Neural cell (in vitro differentiated cells): ENCODE results near the gene PLA2G4E. TPM values are rescaled to one million over a fixed set of nuclear protein-coding genes. Genes with fewer than 3 reads are reported as not detected.

ENCODE experiments used
- H2AFZ ChIP-seq: fragments of 200-600, 300-800 bp; sonication (generic), shearing (Covaris generic); 2 replicates; pipeline ENCODE4 v1.6.0; 2014; ENCODE audit warnings: low read depth, mild to moderate bottlenecking, antibody characterized with exemption, low read length, moderate library complexity
- H3F3A ChIP-seq: fragments of 200-600 bp; shearing (Covaris generic); 2 replicates; pipeline ENCODE4 v1.6.1; 2016; ENCODE audit warnings: mild to moderate bottlenecking, moderate library complexity, mixed read lengths, antibody characterized with exemption, low read length; ENCODE audit not compliant: insufficient read depth, poor library complexity, severe bottlenecking
- H3K27ac ChIP-seq: fragments of 200-600, 300-800 bp; sonication (generic), shearing (Covaris generic); 2 replicates; pipeline ENCODE4 v1.5.1; 2014; ENCODE audit warnings: mild to moderate bottlenecking, low read length, moderate library complexity
- H3K27me3 ChIP-seq: fragments of 300-800, 200-600 bp; sonication (generic), shearing (Covaris generic); 2 replicates; pipeline ENCODE4 v1.6.0; 2014; ENCODE audit warnings: mild to moderate bottlenecking, low read depth, low read length, moderate library complexity; ENCODE audit not compliant: insufficient read depth
- H3K36me3 ChIP-seq: fragments of 300-800, 200-600 bp; sonication (generic), shearing (Covaris generic); 2 replicates; pipeline ENCODE4 v1.5.1; 2014; ENCODE audit warnings: mild to moderate bottlenecking, antibody characterized with exemption, low read length, moderate library complexity; ENCODE audit not compliant: insufficient read depth
- H3K4me2 ChIP-seq: fragments of 300-800, 200-600 bp; sonication (generic), shearing (Covaris generic); 2 replicates; pipeline ENCODE4 v1.6.0; 2014; ENCODE audit warnings: mild to moderate bottlenecking, low read length
- H3K4me3 ChIP-seq: fragments of 300-800, 200-600 bp; sonication (generic), shearing (Covaris generic); 2 replicates; pipeline ENCODE4 v1.5.1; 2014; ENCODE audit warnings: mild to moderate bottlenecking, low read length, moderate library complexity
- H3K79me2 ChIP-seq: fragments of 200-600 bp; shearing (Covaris generic); replicated peaks from 2 replicates; pipeline ENCODE4 v1.6.0; 2014; ENCODE audit warnings: mild to moderate bottlenecking, low read length, moderate library complexity; ENCODE audit not compliant: insufficient read depth
- H3K9ac ChIP-seq: fragments of 300-800, 200-600 bp; sonication (generic), shearing (Covaris generic); 2 replicates; pipeline ENCODE4 v1.6.1; 2016; ENCODE audit warnings: mild to moderate bottlenecking, low read length, mixed read lengths
- H3K9me2 ChIP-seq: fragments of 200-600 bp; shearing (Covaris generic); 2 replicates; pipeline ENCODE4 v1.6.1; 2016; ENCODE audit warnings: mild to moderate bottlenecking, low read length, mixed read lengths; ENCODE audit not compliant: insufficient read depth
- H3K9me3 ChIP-seq: fragments of 200-600, 300-800 bp; sonication (generic), shearing (Covaris generic); 2 replicates; pipeline ENCODE4 v1.6.1; 2016; ENCODE audit warnings: mild to moderate bottlenecking, mixed run types, low read length, moderate library complexity, mixed read lengths
- H4K20me1 ChIP-seq: fragments of 200-600 bp; shearing (Covaris generic); 2 replicates; pipeline ENCODE4 v1.6.1; 2016; ENCODE audit warnings: mild to moderate bottlenecking, mixed run types; ENCODE audit not compliant: insufficient read depth
- EZH2 ChIP-seq: fragments of 200-600, 300-800 bp; shearing (Covaris generic), sonication (generic); IDR thresholded peaks from 2 replicates; pipeline ENCODE4 v1.6.1; 2014; ENCODE audit warnings: antibody characterized with exemption, low read length, borderline replicate concordance, mild to moderate bottlenecking; ENCODE audit not compliant: insufficient read depth, poor library complexity, severe bottlenecking
- MXI1 ChIP-seq: fragments of 450-650 bp; conservative IDR thresholded peaks from 2 replicates; pipeline ENCODE4 v1.6.1; 2014; ENCODE audit warnings: antibody characterized with exemption, mild to moderate bottlenecking; ENCODE audit not compliant: poor library complexity, severe bottlenecking
- POLR2AphosphoS5 ChIP-seq: IDR thresholded peaks from 2 replicates; pipeline ENCODE4 v1.6.1; 2012
- SMC3 ChIP-seq: fragments of 450-650 bp; conservative IDR thresholded peaks from 2 replicates; pipeline ENCODE4 v1.6.1; 2014; ENCODE audit warnings: antibody characterized with exemption, mild to moderate bottlenecking, moderate library complexity; ENCODE audit not compliant: poor library complexity
- TAF1 ChIP-seq: IDR thresholded peaks from 2 replicates; pipeline ENCODE4 v1.6.1; 2012; ENCODE audit warnings: low read depth
- polyA plus RNA-seq: library from polyadenylated mRNA; depleted of rRNA; stranded (reverse); fragments of >200 nt; gene quantifications from 2 replicates; pipeline ENCODE4 v1.2.3, GENCODE V29; 2014
- TF ChIP-seq, protein P1 (sequence below): fragments of 450-650 bp; IDR thresholded peaks from 2 replicates; pipeline ENCODE4 v1.5.1; 2014; ENCODE audit warnings: antibody characterized with exemption, mild to moderate bottlenecking, moderate library complexity; ENCODE audit not compliant: poor library complexity, severe bottlenecking
- TF ChIP-seq, protein P2 (sequence below): IDR thresholded peaks from 2 replicates; pipeline ENCODE4 v1.6.1; 2012; ENCODE audit warnings: borderline replicate concordance

The PLA2G4E gene
- polyA plus RNA-seq, 1 donor from 2014 or later, result not detected

DNA sequence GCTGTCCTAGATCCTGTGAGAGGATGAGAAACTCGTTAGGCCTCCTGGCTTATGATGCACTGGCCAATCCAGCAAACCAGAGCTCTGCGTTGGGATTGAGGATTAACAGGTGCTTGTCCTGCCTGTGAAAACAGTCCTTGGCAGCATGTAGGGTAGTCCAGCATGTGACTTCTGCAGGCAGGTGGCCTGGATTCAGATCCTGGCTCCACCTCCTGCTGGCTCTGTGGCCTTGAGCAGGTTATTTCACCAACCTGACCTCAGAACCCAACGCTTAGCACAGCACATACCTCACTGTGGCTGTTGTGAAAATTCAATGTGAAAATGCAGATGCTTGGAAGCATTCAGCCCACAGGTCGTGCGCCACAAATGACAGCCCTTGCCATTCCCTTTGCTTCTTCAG lies 40.0 kb upstream of the PLA2G4E start:
- no peaks in the 10 kb centered on the region for H3K79me2 ChIP-seq
- H3K9me2 ChIP-seq, result no peaks in the 10 kb centered on the region
- H3K4me2 ChIP-seq, result no peak overlapping the region
- TF ChIP-seq TAF1 (no peak), POLR2AphosphoS5 (no peak), EZH2 (no peak), MXI1 (no peak)
- no peak overlapping the region for H3K27ac ChIP-seq
- no peaks in the 10 kb centered on the region for H4K20me1 ChIP-seq
- H3K9me3 ChIP-seq, result no peaks in the 10 kb centered on the region
- no peaks in the 10 kb centered on the region for H3F3A ChIP-seq
- no peak overlapping the region for H3K4me3 ChIP-seq
- H3K9ac ChIP-seq, result no peak overlapping the region
- no peaks in the 10 kb centered on the region for H3K36me3 ChIP-seq
- peaks cover 4% of the 10 kb centered on the region for H3K27me3 ChIP-seq
- H2AFZ ChIP-seq, result no peak overlapping the region

DNA sequence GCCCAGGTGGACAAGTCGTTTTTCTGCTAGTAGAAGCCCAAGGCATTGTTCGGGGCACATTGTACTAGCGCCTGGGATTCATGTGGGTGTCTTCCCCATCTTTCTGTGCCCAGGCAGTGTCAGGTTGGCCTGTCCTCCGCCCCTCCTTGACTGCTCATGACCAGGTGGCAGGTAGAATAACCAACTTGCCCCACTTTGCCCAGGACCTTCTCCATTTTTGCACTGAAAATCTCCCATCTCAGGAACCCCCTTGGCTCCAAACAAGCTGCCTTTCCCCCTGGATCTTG lies 39.6 kb upstream of the PLA2G4E start:
- H3K79me2 ChIP-seq, result no peaks in the 10 kb centered on the region
- H3K9me3 ChIP-seq, result no peaks in the 10 kb centered on the region
- no peak overlapping the region for H2AFZ ChIP-seq
- H3K36me3 ChIP-seq, result no peaks in the 10 kb centered on the region
- no peaks in the 10 kb centered on the region for H4K20me1 ChIP-seq
- H3F3A ChIP-seq, result no peaks in the 10 kb centered on the region
- no peak overlapping the region for H3K27ac ChIP-seq
- no peak overlapping the region for H3K4me3 ChIP-seq
- H3K9me2 ChIP-seq, result no peaks in the 10 kb centered on the region
- H3K9ac ChIP-seq, result no peak overlapping the region
- TF ChIP-seq SMC3, result no peak
- H3K4me2 ChIP-seq, result no peak overlapping the region
- H3K27me3 ChIP-seq, result peaks cover 4% of the 10 kb centered on the region

DNA sequence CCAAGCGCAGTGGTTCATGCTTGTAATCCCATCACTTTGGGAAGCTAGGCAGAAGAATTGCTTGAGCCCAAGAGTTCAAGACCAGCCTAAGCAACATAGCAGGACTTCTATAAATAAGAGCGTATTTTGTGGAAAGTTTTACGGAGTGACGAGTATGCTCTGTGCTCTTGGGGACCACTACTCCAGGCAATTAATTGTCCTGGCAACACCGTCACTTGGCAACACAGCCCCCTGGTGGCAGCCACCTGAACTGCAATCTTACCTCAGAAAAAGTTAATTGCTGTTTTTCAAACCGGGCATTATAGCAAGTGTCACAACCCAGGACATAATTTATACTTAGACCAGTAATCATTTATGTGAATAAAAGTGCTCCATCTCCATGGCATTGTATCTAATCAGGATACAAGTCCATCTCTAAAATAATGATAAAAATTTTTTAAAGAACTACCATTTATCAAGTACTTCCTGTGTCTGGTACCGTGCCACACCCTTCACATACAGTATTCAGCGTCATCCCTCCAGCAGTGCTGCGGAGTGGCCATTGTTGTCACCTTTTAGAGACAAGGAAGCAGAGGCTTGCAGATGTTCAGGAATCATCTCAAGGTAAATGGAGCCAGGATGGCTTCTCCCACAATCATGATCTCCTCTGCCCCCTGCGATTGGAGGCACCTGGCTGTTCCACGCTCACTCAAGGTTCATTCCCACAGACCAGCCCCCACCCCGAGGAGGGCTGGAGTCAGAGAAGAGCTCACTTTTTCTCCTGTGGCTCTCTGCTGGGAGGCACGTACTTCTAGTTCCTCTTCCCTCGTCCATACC lies 39.0 kb upstream of the PLA2G4E start:
- Histone ChIP-seq H3K79me2 (no peaks in the 10 kb centered on the region), H3K9me2 (no peaks in the 10 kb centered on the region), H3K27ac (no peak overlapping the region), H3F3A (no peaks in the 10 kb centered on the region), H3K4me2 (no peak overlapping the region), H3K36me3 (no peaks in the 10 kb centered on the region), H3K27me3 (peaks cover 4% of the 10 kb centered on the region), H3K9me3 (no peaks in the 10 kb centered on the region), H3K4me3 (no peak overlapping the region), H2AFZ (no peak overlapping the region), H4K20me1 (no peaks in the 10 kb centered on the region), H3K9ac (no peak overlapping the region)
- no peak for TF ChIP-seq SMC3
- TF ChIP-seq, protein P1, sequence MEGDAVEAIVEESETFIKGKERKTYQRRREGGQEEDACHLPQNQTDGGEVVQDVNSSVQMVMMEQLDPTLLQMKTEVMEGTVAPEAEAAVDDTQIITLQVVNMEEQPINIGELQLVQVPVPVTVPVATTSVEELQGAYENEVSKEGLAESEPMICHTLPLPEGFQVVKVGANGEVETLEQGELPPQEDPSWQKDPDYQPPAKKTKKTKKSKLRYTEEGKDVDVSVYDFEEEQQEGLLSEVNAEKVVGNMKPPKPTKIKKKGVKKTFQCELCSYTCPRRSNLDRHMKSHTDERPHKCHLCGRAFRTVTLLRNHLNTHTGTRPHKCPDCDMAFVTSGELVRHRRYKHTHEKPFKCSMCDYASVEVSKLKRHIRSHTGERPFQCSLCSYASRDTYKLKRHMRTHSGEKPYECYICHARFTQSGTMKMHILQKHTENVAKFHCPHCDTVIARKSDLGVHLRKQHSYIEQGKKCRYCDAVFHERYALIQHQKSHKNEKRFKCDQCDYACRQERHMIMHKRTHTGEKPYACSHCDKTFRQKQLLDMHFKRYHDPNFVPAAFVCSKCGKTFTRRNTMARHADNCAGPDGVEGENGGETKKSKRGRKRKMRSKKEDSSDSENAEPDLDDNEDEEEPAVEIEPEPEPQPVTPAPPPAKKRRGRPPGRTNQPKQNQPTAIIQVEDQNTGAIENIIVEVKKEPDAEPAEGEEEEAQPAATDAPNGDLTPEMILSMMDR, result peak; percentile 61
- TF ChIP-seq, protein P2, sequence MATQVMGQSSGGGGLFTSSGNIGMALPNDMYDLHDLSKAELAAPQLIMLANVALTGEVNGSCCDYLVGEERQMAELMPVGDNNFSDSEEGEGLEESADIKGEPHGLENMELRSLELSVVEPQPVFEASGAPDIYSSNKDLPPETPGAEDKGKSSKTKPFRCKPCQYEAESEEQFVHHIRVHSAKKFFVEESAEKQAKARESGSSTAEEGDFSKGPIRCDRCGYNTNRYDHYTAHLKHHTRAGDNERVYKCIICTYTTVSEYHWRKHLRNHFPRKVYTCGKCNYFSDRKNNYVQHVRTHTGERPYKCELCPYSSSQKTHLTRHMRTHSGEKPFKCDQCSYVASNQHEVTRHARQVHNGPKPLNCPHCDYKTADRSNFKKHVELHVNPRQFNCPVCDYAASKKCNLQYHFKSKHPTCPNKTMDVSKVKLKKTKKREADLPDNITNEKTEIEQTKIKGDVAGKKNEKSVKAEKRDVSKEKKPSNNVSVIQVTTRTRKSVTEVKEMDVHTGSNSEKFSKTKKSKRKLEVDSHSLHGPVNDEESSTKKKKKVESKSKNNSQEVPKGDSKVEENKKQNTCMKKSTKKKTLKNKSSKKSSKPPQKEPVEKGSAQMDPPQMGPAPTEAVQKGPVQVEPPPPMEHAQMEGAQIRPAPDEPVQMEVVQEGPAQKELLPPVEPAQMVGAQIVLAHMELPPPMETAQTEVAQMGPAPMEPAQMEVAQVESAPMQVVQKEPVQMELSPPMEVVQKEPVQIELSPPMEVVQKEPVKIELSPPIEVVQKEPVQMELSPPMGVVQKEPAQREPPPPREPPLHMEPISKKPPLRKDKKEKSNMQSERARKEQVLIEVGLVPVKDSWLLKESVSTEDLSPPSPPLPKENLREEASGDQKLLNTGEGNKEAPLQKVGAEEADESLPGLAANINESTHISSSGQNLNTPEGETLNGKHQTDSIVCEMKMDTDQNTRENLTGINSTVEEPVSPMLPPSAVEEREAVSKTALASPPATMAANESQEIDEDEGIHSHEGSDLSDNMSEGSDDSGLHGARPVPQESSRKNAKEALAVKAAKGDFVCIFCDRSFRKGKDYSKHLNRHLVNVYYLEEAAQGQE, result no peak
